ENCODE results near the gene IFT25.

DNA sequence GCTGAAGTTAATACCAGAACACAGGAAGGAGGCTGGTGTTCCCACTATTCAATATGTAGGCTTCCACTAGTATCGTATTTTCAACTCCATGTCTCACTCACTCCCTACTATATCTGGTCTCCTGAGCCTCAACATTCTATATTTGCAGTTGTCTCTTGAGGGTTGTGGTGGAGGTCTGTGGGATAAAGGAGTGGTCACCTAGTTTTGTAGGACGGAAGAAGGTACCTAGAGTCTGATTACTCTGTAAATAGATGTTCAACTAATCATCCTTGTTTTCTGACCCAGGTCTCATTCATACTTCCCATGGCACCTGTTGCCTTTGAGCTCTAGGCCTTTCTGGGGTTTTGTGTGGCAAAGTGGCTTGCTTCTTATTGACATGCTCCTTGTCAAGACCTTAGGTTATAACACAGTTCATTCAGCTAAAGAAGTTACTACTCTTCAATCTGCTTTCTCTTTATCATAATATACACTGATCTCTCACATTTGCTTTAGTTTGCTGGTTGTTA, 18.1 kb downstream of the IFT25 start:
- TF ChIP-seq, protein P1, sequence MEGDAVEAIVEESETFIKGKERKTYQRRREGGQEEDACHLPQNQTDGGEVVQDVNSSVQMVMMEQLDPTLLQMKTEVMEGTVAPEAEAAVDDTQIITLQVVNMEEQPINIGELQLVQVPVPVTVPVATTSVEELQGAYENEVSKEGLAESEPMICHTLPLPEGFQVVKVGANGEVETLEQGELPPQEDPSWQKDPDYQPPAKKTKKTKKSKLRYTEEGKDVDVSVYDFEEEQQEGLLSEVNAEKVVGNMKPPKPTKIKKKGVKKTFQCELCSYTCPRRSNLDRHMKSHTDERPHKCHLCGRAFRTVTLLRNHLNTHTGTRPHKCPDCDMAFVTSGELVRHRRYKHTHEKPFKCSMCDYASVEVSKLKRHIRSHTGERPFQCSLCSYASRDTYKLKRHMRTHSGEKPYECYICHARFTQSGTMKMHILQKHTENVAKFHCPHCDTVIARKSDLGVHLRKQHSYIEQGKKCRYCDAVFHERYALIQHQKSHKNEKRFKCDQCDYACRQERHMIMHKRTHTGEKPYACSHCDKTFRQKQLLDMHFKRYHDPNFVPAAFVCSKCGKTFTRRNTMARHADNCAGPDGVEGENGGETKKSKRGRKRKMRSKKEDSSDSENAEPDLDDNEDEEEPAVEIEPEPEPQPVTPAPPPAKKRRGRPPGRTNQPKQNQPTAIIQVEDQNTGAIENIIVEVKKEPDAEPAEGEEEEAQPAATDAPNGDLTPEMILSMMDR (IDR thresholded peaks at IDR 0.05): no peak
- no peak for TF ChIP-seq POLR2A (IDR thresholded peaks at IDR 0.05)
- no peak for TF ChIP-seq POLR2AphosphoS5 (IDR thresholded peaks at IDR 0.05)
- no peak for TF ChIP-seq EP300 (IDR thresholded peaks at IDR 0.05)

All from gastroesophageal sphincter (tissue), 3 donors.